Measurements from ENCODE around the gene P4HA3.

Gene P4HA3

GRCh38 chr11:74257959-74258553 is 53.4 kb downstream of the P4HA3 start:
- DNase-seq = peak in 1 of 3 experiments; percentile 32

DNA sequence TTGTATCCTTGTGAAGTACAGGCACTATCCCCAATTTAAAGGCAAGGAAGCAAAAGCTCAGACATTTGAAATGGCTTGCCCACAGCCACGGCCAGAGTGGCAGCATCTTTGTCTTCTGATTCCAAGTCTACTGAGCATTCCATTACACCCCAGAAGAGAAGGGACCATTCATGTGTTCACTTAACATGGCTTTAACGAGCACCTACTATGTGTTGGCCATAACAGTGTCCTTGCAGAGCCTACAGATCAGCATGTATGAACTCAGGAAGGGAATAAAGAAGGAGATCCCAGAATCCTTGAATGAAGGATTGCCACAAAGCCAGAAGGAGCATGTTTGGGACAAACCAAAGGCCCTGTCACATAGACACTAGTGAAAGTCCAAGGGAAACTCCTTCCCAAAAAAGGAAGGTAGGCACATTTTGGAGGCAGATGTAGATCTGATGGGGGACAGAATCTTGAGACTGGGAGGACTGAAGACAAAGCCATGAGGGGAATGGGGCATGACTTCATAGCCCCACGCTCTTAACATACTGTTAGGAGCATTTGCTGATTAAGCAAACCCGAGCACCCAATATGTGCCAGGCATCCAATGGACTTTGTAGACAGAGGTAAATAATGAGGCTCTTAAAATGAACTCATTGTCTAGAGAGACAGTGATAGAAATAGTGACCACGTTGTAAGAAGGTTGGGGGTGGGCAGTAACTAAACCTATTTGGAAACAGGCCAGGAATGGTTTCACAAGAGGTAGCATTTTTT is 54.9 kb downstream of the P4HA3 start:
- no peak for DNase-seq

DNA sequence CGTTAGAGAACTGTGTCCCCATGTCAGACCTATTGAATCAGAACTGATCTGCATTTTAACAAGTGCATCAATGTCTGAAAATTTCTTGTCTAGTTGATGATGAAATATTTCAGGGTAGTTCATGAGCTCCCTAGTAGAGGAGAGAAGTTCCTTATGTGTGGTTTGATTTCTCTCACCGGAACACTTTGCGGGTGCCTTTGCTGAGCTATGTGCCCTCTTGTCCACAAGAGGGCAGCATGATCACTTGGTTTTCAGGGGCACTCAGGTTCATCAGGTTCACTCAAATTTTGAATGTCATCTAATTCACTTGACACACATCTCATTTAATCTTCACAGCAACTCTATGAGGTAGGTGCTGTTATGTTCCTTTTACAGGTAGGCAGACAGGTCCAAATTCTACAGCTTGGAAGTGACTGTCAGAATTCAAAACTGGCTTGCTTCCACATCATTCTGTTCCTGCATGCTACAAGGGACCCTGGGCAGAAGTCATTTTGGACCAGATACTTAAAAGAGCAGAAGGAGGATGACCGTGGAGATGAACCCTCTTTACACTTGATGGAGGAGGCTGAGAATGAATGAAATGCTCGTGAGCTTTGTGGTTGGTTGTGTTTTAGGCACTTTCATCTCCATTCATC is 55.6 kb downstream of the P4HA3 start:
- peak; percentile 59 to 86 (median 61) for DNase-seq

DNA sequence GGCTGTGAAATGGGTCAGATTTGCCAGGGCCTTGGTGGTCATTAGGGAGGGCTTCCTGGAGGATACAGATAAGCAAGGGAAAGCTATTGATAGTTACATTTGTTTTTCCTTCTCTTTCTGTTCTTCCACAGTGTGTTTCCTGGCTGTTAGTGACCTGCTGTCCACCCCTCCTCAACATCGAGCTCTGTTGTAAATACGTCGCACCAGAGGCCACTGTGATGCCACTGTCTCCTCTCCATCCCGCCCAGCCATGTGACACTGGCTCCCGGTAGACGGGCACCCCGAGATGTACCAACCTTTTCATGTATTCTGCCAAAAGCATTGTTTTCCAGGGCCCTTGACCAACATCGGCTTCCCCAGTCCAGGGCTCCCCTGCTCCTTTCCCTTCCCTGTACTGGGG is 58.1 kb downstream of the P4HA3 start:
- DNase-seq = no peak

- no peak for DNase-seq
Observed at GRCh38 chr11:74249496-74249895, 61.9 kb downstream of the P4HA3 start.

DNA sequence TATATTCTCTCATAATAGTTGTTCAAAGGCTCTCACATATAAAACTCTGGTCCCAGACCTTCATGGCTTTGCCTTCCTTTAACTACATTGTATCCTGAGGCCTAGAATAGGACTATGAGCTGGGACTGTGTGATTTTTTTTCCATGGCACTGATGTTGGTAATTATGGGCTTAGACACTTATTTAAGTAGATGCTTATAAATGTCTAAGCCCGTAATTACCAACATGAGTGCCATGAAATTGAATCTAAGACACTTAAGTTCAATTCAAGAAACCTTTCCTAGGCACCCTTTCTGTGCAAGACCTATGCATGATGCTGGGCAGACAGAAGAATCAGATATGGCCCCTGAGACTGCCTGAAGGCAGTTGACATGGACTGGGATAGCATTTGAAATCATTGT is 63.0 kb downstream of the P4HA3 start:
- DNase-seq = peak in 1 of 3 experiments; percentile 32

DNA sequence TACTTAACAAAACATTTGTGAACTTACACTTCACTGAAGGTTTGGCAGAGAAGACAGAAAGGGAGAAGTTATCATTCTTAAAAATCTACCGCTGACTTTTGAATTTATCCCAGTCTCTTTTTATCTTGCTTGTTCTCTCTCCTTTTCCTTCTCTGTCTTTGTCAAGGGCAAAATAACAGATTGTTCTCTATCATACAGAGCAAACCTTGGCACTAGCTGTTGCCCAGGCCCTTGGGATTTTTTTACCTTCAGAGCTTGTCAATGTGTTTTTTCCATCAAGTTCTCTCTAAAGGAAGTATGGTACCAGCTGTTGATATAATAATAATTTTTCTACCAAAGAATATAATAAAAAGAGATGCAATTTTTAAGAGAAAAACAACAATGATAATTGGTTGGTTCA is 73.2 kb downstream of the P4HA3 start:
- DNase-seq = no peak

- no peak for DNase-seq
Observed at GRCh38 chr11:74237541-74237940, 73.9 kb downstream of the P4HA3 start.

GRCh38 chr11:74235121-74235520 is 76.3 kb downstream of the P4HA3 start:
- no peak for DNase-seq

- no peak for DNase-seq
Observed at GRCh38 chr11:74233683-74234082, 77.8 kb downstream of the P4HA3 start.

- DNase-seq = no peak
Observed at GRCh38 chr11:74232311-74232950, 79.0 kb downstream of the P4HA3 start.

DNA sequence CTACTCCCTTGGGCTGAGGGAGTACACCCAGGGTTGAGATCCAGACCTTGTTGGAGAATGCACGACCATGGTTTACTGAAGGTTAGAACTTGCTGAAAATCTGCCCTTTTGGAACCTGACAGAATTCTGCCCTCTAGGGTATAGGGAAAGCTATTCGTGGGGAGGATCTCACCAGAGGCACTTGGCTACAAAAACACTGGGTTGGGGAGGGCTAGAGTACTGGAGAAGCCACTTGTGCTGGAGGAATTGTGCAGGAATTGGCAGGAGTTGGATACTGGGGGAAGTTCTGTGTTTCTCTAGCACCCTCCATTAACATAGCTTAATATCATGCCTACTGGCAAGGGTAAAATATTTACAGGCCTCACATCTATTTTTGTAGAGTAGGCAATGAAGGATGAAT is 84.5 kb downstream of the P4HA3 start:
- DNase-seq = no peak

DNA sequence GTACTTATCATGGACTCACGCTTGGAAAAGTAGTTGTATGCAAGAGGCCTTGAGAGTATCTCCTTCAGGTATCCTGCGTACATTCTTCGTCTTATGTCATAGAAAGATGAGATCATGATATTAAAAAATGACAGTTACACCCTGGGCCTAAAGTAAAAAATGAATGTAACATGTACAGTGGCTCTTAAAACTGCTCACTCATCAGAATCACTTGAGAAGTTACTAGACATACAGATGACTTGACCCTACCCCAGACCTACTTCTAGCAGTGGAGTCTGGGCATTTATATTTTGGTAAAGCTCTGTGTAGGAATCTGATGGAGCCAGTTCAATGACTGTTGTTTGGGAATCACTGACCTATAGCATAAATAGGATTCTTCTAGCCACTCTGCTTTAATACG is 85.9 kb downstream of the P4HA3 start:
- no peak for DNase-seq

- no peak for DNase-seq
Observed at GRCh38 chr11:74221816-74222215, 89.6 kb downstream of the P4HA3 start.

- peak in 1 of 3 experiments; percentile 23 for DNase-seq
Observed at GRCh38 chr11:74220376-74220775, 91.1 kb downstream of the P4HA3 start.
